H9 (cell line): ENCODE measurements around the gene GNB3. TPM values are rescaled to one million over a fixed set of nuclear protein-coding genes. Genes with fewer than 3 reads are reported as not detected.
A peak's percentile ranks its signal among the peaks of the same experiment; 100 is the strongest.

ENCODE experiments used
- DNase-seq: peaks from one replicate; pipeline ENCODE4 v3.0.0-alpha.2; 2017
- H2AFZ ChIP-seq: one replicate; pipeline ENCODE4 v1.6.1; 2013; ENCODE audit warnings: mild to moderate bottlenecking, low read length, control low read depth, moderate library complexity
- H2AK5ac ChIP-seq: 2 replicates; pipeline ENCODE4 v1.6.1; 2013; ENCODE audit warnings: low read length, control low read depth, mixed read lengths; ENCODE audit not compliant: insufficient read length
- H2BK120ac ChIP-seq: one replicate; pipeline ENCODE4 v1.6.1; 2013; ENCODE audit warnings: low read depth, mild to moderate bottlenecking, low read length, control low read depth, inconsistent platforms; ENCODE audit not compliant: poor library complexity, severe bottlenecking
- H2BK12ac ChIP-seq: 2 replicates; pipeline ENCODE4 v1.6.1; 2013; ENCODE audit warnings: low read length, control low read depth, mixed read lengths, low read depth; ENCODE audit not compliant: insufficient read length
- H2BK15ac ChIP-seq: 2 replicates; pipeline ENCODE4 v1.6.1; 2013; ENCODE audit warnings: low read depth, low read length, control low read depth
- H2BK20ac ChIP-seq: one replicate; pipeline ENCODE4 v1.6.1; 2013; ENCODE audit warnings: low read depth, mild to moderate bottlenecking, low read length, control low read depth, inconsistent platforms; ENCODE audit not compliant: poor library complexity, severe bottlenecking
- H2BK5ac ChIP-seq: 2 replicates; pipeline ENCODE4 v1.6.1; 2013; ENCODE audit warnings: low read length, control low read depth, mixed read lengths; ENCODE audit not compliant: insufficient read length
- H3K14ac ChIP-seq: 2 replicates; pipeline ENCODE4 v1.6.1; 2013; ENCODE audit warnings: low read length, control low read depth; ENCODE audit not compliant: insufficient read depth
- H3K18ac ChIP-seq: 2 replicates; pipeline ENCODE4 v1.6.1; 2013; ENCODE audit warnings: low read depth, mild to moderate bottlenecking, mixed read lengths, low read length, control low read depth; ENCODE audit not compliant: insufficient read length
- H3K23ac ChIP-seq: 2 replicates; pipeline ENCODE4 v1.6.1; 2013; ENCODE audit warnings: low read length, control low read depth, mixed read lengths, low read depth; ENCODE audit not compliant: insufficient read length
- H3K23me2 ChIP-seq: 2 replicates; pipeline ENCODE4 v1.6.1; 2013; ENCODE audit warnings: low read depth, mild to moderate bottlenecking, mixed read lengths, low read length, control low read depth; ENCODE audit not compliant: insufficient read length, poor library complexity, severe bottlenecking
- H3K27ac ChIP-seq: 2 replicates; pipeline ENCODE4 v1.5.1; 2013; ENCODE audit warnings: low read length, control low read depth, mixed read lengths, low read depth; ENCODE audit not compliant: insufficient read length
- H3K27me3 ChIP-seq: 2 replicates; pipeline ENCODE4 v1.6.1; 2013; ENCODE audit warnings: low read length, control low read depth, inconsistent platforms; ENCODE audit not compliant: insufficient read depth
- H3K4ac ChIP-seq: 2 replicates; pipeline ENCODE4 v1.6.1; 2013; ENCODE audit warnings: low read depth, mild to moderate bottlenecking, control low read depth, inconsistent platforms, low read length, moderate library complexity
- H3K4me1 ChIP-seq: 2 replicates; pipeline ENCODE4 v1.6.1; 2013; ENCODE audit warnings: low read length, control low read depth, inconsistent platforms; ENCODE audit not compliant: insufficient read depth
- H3K4me2 ChIP-seq: 2 replicates; pipeline ENCODE4 v1.6.1; 2013; ENCODE audit warnings: low read length, control low read depth, mixed read lengths; ENCODE audit not compliant: insufficient read length, insufficient read depth
- H3K56ac ChIP-seq: 2 replicates; pipeline ENCODE4 v1.6.1; 2013; ENCODE audit warnings: low read depth, mild to moderate bottlenecking, mixed read lengths, low read length, control low read depth; ENCODE audit not compliant: insufficient read length
- H3K79me1 ChIP-seq: 2 replicates; pipeline ENCODE4 v1.6.1; 2013; ENCODE audit warnings: low read depth, mild to moderate bottlenecking, moderate library complexity, low read length, control low read depth, inconsistent platforms; ENCODE audit not compliant: insufficient read depth, poor library complexity, severe bottlenecking
- H3K79me2 ChIP-seq: 2 replicates; pipeline ENCODE4 v1.6.1; 2013; ENCODE audit warnings: low read length, control low read depth, inconsistent platforms; ENCODE audit not compliant: insufficient read depth
- H3K9ac ChIP-seq: 2 replicates; pipeline ENCODE4 v1.6.1; 2013; ENCODE audit warnings: low read length, control low read depth, mixed read lengths; ENCODE audit not compliant: insufficient read length; ENCODE audit errors: extremely low read depth
- H3K9me3 ChIP-seq: one replicate; pipeline ENCODE4 v1.6.1; 2013; ENCODE audit warnings: low read depth, low read length, inconsistent platforms; ENCODE audit not compliant: control insufficient read depth
- H3T11ph ChIP-seq: one replicate; pipeline ENCODE4 v1.6.1; 2013; ENCODE audit warnings: mild to moderate bottlenecking, low read length, control low read depth, inconsistent platforms
- H4K20me1 ChIP-seq: one replicate; pipeline ENCODE4 v1.6.1; 2013; ENCODE audit not compliant: control insufficient read depth, insufficient read length, insufficient read depth
- H4K5ac ChIP-seq: 2 replicates; pipeline ENCODE4 v1.6.1; 2013; ENCODE audit warnings: low read depth, mild to moderate bottlenecking, mixed read lengths, low read length, control low read depth; ENCODE audit not compliant: insufficient read length
- H4K8ac ChIP-seq: replicated peaks from 2 replicates; pipeline ENCODE4 v1.6.1; 2013; ENCODE audit warnings: low read length, control low read depth, mixed read lengths, low read depth; ENCODE audit not compliant: insufficient read length
- H4K91ac ChIP-seq: 2 replicates; pipeline ENCODE4 v1.6.1; 2013; ENCODE audit warnings: low read depth, mild to moderate bottlenecking, moderate library complexity, mixed read lengths, low read length, control low read depth; ENCODE audit not compliant: insufficient read length
- H3K27ac Mint-ChIP-seq, 3 experiments: 2 replicates in 2 of 3; 3 replicates in 1 of 3; pipeline ENCODE4 v1.8.0; 2020 to 2021; ENCODE audit warnings: mixed read lengths in 3 of 3, mild to moderate bottlenecking in 1 of 3, moderate library complexity in 1 of 3
- H3K27me3 Mint-ChIP-seq: 2 replicates; pipeline ENCODE4 v1.8.0; 2021; ENCODE audit warnings: low read depth, mild to moderate bottlenecking, moderate library complexity, mixed read lengths
- H3K36me3 Mint-ChIP-seq, 3 experiments: 2 replicates in 2 of 3; 3 replicates in 1 of 3; pipeline ENCODE4 v1.8.0; 2020 to 2021; ENCODE audit warnings: low read depth in 3 of 3, mixed read lengths in 3 of 3; ENCODE audit not compliant: insufficient read depth in 1 of 3
- H3K4me1 Mint-ChIP-seq, 2 experiments: 2 replicates each; pipeline ENCODE4 v1.8.0; 2020; ENCODE audit warnings: mixed read lengths in 2 of 2
- H3K4me3 Mint-ChIP-seq, 2 experiments: 2 replicates in 1 of 2; 3 replicates in 1 of 2; pipeline ENCODE4 v1.8.0; 2020 to 2021; ENCODE audit warnings: mild to moderate bottlenecking in 2 of 2, mixed read lengths in 2 of 2, moderate library complexity in 1 of 2
- H3K9me3 Mint-ChIP-seq, 2 experiments: 2 replicates in 1 of 2; 3 replicates in 1 of 2; pipeline ENCODE4 v1.8.0; 2020; ENCODE audit warnings: mild to moderate bottlenecking in 2 of 2, mixed read lengths in 2 of 2, moderate library complexity in 1 of 2
- CTCF ChIP-seq: fragments of 200-600 bp; sonication (generic); conservative IDR thresholded peaks from 3 replicates; pipeline ENCODE4 v1.8.0; 2021; ENCODE audit warnings: antibody characterized with exemption, mild to moderate bottlenecking
- WGBS: extraction: QIAGEN DNeasy Blood & Tissue Kit; methylation state at CpG from one replicate; pipeline ENCODE4 v1.1.7; 2013; ENCODE audit warnings: missing lambda C conversion rate, low lambda C conversion rate, mixed read lengths; ENCODE audit not compliant: insufficient read length; ENCODE audit errors: extremely low coverage; 5-methylcytosine and 5-hydroxymethylcytosine counted together
- total RNA-seq: library from RNA; stranded (reverse); gene quantifications from 2 replicates; pipeline ENCODE4 v1.2.1, GENCODE V29; 2021

GNB3 gene
- total RNA-seq, 1 experiment from 2014 or later: 17.3 TPM

GRCh38 chr12:6827982-6828780, 12.5 kb upstream of the GNB3 start, which contains the start of gene P3H3:
P3H3 (plus strand) TSS chr12:6828407; CDS start chr12:6828441, 34 bp downstream.
- Histone ChIP-seq H3K4ac (no peak within 1 kb of the TSS), H3K79me2 (peaks cover 2% of the 10 kb centered on the region; the same call in 1 of the 2 replicates), H2BK12ac (no peak within 1 kb of the TSS), H3K4me2 (peak within 1 kb of the TSS; percentile 80), H3K27ac (no peak within 1 kb of the TSS), H3K4me1 (peaks cover 3% of the 10 kb centered on the region; the same call in 1 of the 2 replicates), H3K18ac (peak within 1 kb of the TSS; percentile 74), H2BK5ac (no peak within 1 kb of the TSS), H4K20me1 (peaks cover 6% of the 10 kb centered on the region), H3T11ph (no peak within 1 kb of the TSS), H3K23ac (no peak within 1 kb of the TSS), H4K8ac (no peak within 1 kb of the TSS), H3K9ac (peak within 1 kb of the TSS; percentile 72), H2AK5ac (no peak within 1 kb of the TSS), H2BK120ac (no peak within 1 kb of the TSS), H3K14ac (peak within 1 kb of the TSS; percentile 82), H2AFZ (no peak within 1 kb of the TSS), H3K23me2 (peaks cover 14% of the 10 kb centered on the region), H2BK15ac (no peak within 1 kb of the TSS), H2BK20ac (no peak within 1 kb of the TSS), H4K91ac (no peak within 1 kb of the TSS), H4K5ac (no peak within 1 kb of the TSS), H3K27me3 (no peaks in the 10 kb centered on the region), H3K56ac (no peak within 1 kb of the TSS), H3K9me3 (no peaks in the 10 kb centered on the region), H3K79me1 (no peaks in the 10 kb centered on the region)
- peak; percentile 10; the same call in 2 of the 3 replicates for TF ChIP-seq CTCF
- DNase-seq: peak; percentile 73
- H3K4me3 Mint-ChIP-seq: peak within 1 kb of the TSS; percentile 97 to 99
- peaks cover 31 to 47% of the 10 kb centered on the region in 2 experiments for H3K4me1 Mint-ChIP-seq
- H3K27me3 Mint-ChIP-seq: peaks cover 22% of the 10 kb centered on the region
- no peaks in the 10 kb centered on the region for H3K9me3 Mint-ChIP-seq
- peaks cover 28 to 37% (median 36%) of the 10 kb centered on the region in 3 experiments for H3K36me3 Mint-ChIP-seq
- no CpG with 5 or more reads among the region's 60 CpGs for WGBS
- H3K27ac Mint-ChIP-seq: peak within 1 kb of the TSS; percentile 97 to 98 (median 97)
